ENCODE data around the gene PRDM10.

The PRDM10 gene

DNA sequence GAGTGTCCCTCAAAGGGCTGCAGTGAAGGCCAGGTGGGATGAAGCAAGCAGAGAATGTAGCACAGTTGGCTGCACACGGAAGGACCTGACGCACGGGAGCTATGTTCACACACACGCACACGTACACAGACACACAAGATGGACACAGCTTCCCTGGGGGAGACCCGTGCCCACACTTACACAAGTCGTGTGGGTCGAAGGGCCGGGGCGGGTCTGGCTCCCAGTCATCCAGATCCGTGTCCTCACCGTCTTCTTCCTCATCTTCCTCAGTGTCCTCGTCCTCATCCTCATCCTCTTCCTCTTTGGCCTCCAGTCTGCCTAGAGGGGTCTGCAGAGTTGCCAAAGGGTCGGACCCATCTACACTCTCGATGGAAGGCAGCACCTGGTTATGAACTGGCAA lies 55.7 kb downstream of the PRDM10 start:
- Histone ChIP-seq H3K27ac (ENCODE audit: low read depth, low read length) (no peak overlapping the region), H3K36me3 (ENCODE audit: control insufficient read depth, insufficient read depth, low read length) (peaks cover 15% of the 10 kb centered on the region), H3K9ac (ENCODE audit: low read length) (no peak overlapping the region)

DNA sequence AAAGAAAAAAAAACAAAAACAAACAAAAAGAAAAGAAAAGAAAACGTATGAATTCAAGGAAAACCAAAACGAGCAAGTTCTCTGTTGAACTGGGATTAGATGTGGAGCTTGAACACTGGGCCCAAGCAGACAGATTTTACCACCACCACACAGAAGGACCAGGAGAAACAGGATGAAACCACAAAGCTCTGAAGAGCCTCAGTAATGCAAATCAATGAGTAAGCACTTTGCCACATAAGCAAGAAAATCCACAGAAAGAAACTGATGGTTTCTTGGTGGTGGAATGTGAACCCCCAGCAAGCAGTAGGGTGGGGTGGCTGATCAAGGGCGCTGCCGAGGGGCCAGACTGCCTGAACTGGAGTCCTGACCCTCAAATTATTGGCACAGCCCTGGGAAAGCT lies 56.4 kb downstream of the PRDM10 start:
- H3K9ac ChIP-seq (ENCODE audit: low read length), result no peak overlapping the region
- peaks cover 15% of the 10 kb centered on the region for H3K36me3 ChIP-seq (ENCODE audit: control insufficient read depth, insufficient read depth, low read length)
- H3K4me3 ChIP-seq (ENCODE audit: low read depth, low read length), result no peak overlapping the region
- peaks cover 8% of the 10 kb centered on the region; the same call in 1 of the 2 replicates for H3K4me1 ChIP-seq (ENCODE audit: control insufficient read depth, insufficient read depth, low read length)
- H3K9me3 ChIP-seq (ENCODE audit: control insufficient read depth, insufficient read depth, low read depth, low read length), result no peaks in the 10 kb centered on the region
- no peaks in the 10 kb centered on the region for H3K27me3 ChIP-seq (ENCODE audit: control insufficient read depth, insufficient read depth, low read length)
- H3K27ac ChIP-seq (ENCODE audit: low read depth, low read length), result 0 out of 2 replicates have a peak overlapping the region, but pooled peaks have one; percentile 26

More for the DNA sequence above, 55.7 kb downstream of the PRDM10 start:
- peaks cover 8% of the 10 kb centered on the region; the same call in 1 of the 2 replicates for H3K4me1 ChIP-seq (ENCODE audit: control insufficient read depth, insufficient read depth, low read length)
- no peaks in the 10 kb centered on the region for H3K9me3 ChIP-seq (ENCODE audit: control insufficient read depth, insufficient read depth, low read depth, low read length)
- H3K27me3 ChIP-seq (ENCODE audit: control insufficient read depth, insufficient read depth, low read length), result no peaks in the 10 kb centered on the region
- H3K4me3 ChIP-seq (ENCODE audit: low read depth, low read length), result no peak overlapping the region

DNA sequence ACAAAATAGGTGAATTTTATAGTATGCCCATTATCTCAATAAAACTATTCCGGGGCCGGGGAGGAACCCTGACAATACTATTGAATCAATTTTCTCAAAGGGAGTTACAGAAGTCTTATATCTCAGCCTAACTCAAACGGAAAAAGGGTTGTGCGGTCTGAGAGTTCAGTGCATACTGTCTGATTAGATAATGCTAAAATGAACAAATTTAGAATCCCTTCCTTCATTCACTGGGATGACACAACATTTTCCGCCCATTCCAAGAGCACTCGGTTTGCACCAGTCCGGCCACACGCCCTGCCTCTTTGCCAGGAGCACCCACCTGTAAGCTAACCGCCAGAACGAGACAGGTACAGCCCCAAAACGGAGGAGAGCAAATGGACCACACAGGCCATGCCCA lies 57.3 kb downstream of the PRDM10 start:
- Histone ChIP-seq H3K9ac (ENCODE audit: low read length) (no peak overlapping the region), H3K4me3 (ENCODE audit: low read depth, low read length) (no peak overlapping the region), H3K27ac (ENCODE audit: low read depth, low read length) (no peak overlapping the region), H3K27me3 (ENCODE audit: control insufficient read depth, insufficient read depth, low read length) (no peaks in the 10 kb centered on the region), H3K4me1 (ENCODE audit: control insufficient read depth, insufficient read depth, low read length) (peaks cover 8% of the 10 kb centered on the region; the same call in 1 of the 2 replicates), H3K36me3 (ENCODE audit: control insufficient read depth, insufficient read depth, low read length) (peaks cover 15% of the 10 kb centered on the region), H3K9me3 (ENCODE audit: control insufficient read depth, insufficient read depth, low read depth, low read length) (no peaks in the 10 kb centered on the region)

DNA sequence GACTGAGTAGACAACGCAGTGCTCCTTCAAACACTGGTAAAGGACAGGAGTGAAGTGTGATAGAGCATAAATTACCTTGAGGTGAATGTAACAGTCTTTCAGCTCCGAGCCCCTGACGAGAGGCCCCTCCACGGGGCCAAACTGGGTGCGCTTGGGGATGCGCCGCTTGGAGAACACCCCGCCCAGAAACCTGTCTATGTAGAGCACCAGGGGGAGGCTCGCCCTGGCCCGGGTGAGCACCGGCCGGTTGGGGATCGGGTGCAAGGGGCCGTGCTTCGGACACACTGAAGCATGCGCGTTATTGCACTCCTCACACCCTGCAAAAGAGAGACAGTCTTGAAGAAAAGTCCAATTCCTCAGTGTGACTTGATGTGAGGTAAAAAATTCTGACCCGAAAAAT lies 57.9 kb downstream of the PRDM10 start:
- Histone ChIP-seq H3K27me3 (ENCODE audit: control insufficient read depth, insufficient read depth, low read length) (no peaks in the 10 kb centered on the region), H3K9ac (ENCODE audit: low read length) (no peak overlapping the region), H3K4me1 (ENCODE audit: control insufficient read depth, insufficient read depth, low read length) (peaks cover 8% of the 10 kb centered on the region; the same call in 1 of the 2 replicates), H3K27ac (ENCODE audit: low read depth, low read length) (no peak overlapping the region), H3K36me3 (ENCODE audit: control insufficient read depth, insufficient read depth, low read length) (peaks cover 15% of the 10 kb centered on the region), H3K4me3 (ENCODE audit: low read depth, low read length) (no peak overlapping the region), H3K9me3 (ENCODE audit: control insufficient read depth, insufficient read depth, low read depth, low read length) (no peaks in the 10 kb centered on the region)

DNA sequence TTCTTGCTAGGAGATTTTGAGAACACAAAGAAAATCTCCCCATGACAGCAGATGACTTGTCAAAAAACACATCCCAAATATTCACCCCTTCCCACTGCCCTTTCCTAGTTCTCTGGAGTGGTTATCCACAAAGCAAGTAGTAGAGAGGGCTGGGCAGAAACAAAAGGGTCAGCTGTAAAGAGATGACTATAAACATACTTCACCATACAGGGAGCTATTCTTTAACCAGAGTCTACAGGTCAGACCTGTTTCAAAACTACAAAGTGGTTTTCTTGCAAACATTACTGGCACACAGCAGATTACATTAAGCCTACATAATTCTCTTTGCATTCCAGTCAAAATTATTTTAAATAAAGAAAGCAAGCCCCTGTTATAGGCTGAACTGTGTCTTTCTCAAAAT lies 59.6 kb downstream of the PRDM10 start:
- Histone ChIP-seq H3K9me3 (ENCODE audit: control insufficient read depth, insufficient read depth, low read depth, low read length) (no peaks in the 10 kb centered on the region), H3K27me3 (ENCODE audit: control insufficient read depth, insufficient read depth, low read length) (no peaks in the 10 kb centered on the region), H3K9ac (ENCODE audit: low read length) (no peak overlapping the region), H3K36me3 (ENCODE audit: control insufficient read depth, insufficient read depth, low read length) (peaks cover 15% of the 10 kb centered on the region), H3K4me1 (ENCODE audit: control insufficient read depth, insufficient read depth, low read length) (peaks cover 13% of the 10 kb centered on the region), H3K27ac (ENCODE audit: low read depth, low read length) (no peak overlapping the region), H3K4me3 (ENCODE audit: low read depth, low read length) (no peak overlapping the region)

DNA sequence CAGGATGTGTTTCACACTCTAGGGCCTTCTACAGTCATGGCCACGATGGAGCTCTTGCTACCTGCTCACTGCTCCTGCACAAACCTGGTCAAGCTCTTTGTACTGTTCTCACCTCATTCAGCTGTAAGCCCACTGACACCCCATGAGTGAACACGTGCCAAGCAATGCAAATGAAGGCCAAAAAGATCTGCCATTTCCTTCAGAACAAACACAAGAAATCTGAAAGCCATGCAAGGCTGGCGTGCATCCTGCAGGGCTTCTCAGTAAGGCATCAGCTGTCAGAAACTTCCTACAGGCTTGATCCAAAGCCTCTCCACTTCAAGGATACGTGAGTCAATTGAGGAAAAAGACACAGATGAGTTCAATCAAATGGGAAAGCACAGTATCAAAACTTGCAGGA lies 63.1 kb downstream of the PRDM10 start:
- Histone ChIP-seq H3K27me3 (ENCODE audit: control insufficient read depth, insufficient read depth, low read length) (no peaks in the 10 kb centered on the region), H3K4me1 (ENCODE audit: control insufficient read depth, insufficient read depth, low read length) (peaks cover 31% of the 10 kb centered on the region), H3K4me3 (ENCODE audit: low read depth, low read length) (no peak overlapping the region), H3K27ac (ENCODE audit: low read depth, low read length) (no peak overlapping the region), H3K36me3 (ENCODE audit: control insufficient read depth, insufficient read depth, low read length) (no peaks in the 10 kb centered on the region; the same call in 1 of the 2 replicates), H3K9ac (ENCODE audit: low read length) (no peak overlapping the region), H3K9me3 (ENCODE audit: control insufficient read depth, insufficient read depth, low read depth, low read length) (no peaks in the 10 kb centered on the region)

DNA sequence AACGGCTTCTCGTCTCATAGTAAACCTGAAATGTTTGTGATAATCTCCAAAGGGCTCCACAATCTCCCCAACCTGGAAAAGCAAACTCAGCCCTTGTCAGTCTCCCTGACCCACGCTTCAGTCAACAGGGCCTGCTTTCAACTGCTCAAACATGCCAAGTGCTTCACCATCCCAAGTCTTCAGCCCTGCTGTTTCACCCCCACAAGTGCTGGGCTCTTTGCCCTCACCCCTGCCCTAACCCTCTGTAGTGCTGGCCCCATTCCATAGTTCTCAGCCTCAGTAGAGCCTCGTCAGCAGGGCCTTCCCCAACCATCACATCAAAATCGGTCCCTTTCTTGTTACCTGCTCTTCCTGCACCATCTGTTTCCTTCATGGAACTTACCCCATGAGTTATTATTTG lies 63.9 kb downstream of the PRDM10 start:
- H3K36me3 ChIP-seq (ENCODE audit: control insufficient read depth, insufficient read depth, low read length), result peaks cover 5% of the 10 kb centered on the region
- no peak overlapping the region for H3K4me3 ChIP-seq (ENCODE audit: low read depth, low read length)
- no peaks in the 10 kb centered on the region for H3K9me3 ChIP-seq (ENCODE audit: control insufficient read depth, insufficient read depth, low read depth, low read length)
- no peak overlapping the region for H3K27ac ChIP-seq (ENCODE audit: low read depth, low read length)
- no peak overlapping the region for H3K9ac ChIP-seq (ENCODE audit: low read length)
- H3K27me3 ChIP-seq (ENCODE audit: control insufficient read depth, insufficient read depth, low read length), result no peaks in the 10 kb centered on the region
- peaks cover 31% of the 10 kb centered on the region for H3K4me1 ChIP-seq (ENCODE audit: control insufficient read depth, insufficient read depth, low read length)

DNA sequence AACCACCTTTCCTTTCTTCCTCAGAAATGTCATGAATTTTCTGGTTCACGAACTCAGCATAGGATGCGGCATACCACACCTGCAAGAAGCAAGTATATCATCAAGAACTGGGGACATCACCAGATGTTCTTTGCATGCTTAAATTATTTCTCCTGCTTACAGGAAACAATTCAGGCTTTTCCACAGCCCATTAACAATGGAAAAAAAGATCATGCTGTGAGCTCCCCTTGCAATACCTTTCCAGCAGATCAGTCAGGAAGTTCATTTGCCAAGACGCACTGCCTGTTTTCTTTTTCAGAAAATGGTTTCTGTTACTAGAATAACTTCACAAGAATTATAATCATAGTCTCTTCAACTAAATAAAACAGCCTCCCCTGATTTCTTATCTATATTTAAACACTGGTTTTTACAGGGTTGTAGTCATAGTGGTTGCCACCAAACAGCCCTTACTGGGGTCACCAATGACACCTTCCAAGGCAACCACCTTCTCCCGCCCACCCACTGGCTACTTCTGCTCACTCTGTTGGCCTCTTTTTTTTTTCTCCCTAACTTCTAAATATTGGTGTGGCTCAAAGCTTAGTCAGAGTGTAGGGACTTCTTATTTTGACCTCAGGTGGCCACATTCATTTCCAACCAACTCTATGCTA lies 64.9 kb downstream of the PRDM10 start:
- Histone ChIP-seq H3K4me3 (ENCODE audit: low read depth, low read length) (no peak overlapping the region), H3K9ac (ENCODE audit: low read length) (no peak overlapping the region), H3K27ac (ENCODE audit: low read depth, low read length) (peak overlapping the region; percentile 31; the same call in 1 of the 2 replicates), H3K4me1 (ENCODE audit: control insufficient read depth, insufficient read depth, low read length) (peaks cover 31% of the 10 kb centered on the region), H3K27me3 (ENCODE audit: control insufficient read depth, insufficient read depth, low read length) (no peaks in the 10 kb centered on the region), H3K9me3 (ENCODE audit: control insufficient read depth, insufficient read depth, low read depth, low read length) (no peaks in the 10 kb centered on the region), H3K36me3 (ENCODE audit: control insufficient read depth, insufficient read depth, low read length) (peaks cover 7% of the 10 kb centered on the region)

DNA sequence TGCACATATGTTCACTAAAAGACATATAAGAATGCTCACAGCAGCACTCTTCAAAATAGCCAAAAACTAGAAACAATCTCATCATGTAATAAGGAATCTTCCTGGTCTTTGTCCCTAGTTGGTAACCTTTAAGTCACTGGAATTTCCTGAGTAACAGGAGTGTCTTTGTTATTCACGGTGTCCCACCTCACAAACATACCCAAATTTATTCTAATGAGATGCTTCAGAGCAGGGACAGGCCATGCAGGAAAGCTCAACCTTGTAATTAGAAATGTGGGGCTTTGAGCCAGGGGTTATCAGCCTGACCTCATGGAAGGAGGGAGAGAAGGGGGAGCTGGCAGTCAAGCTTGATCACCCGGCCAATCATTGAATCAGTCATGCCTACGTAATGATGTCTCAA lies 66.9 kb downstream of the PRDM10 start:
- peaks cover 31% of the 10 kb centered on the region for H3K4me1 ChIP-seq (ENCODE audit: control insufficient read depth, insufficient read depth, low read length)
- H3K4me3 ChIP-seq (ENCODE audit: low read depth, low read length), result no peak overlapping the region
- peaks cover 16% of the 10 kb centered on the region for H3K36me3 ChIP-seq (ENCODE audit: control insufficient read depth, insufficient read depth, low read length)
- H3K27me3 ChIP-seq (ENCODE audit: control insufficient read depth, insufficient read depth, low read length), result no peaks in the 10 kb centered on the region
- no peak overlapping the region for H3K9ac ChIP-seq (ENCODE audit: low read length)
- H3K9me3 ChIP-seq (ENCODE audit: control insufficient read depth, insufficient read depth, low read depth, low read length), result no peaks in the 10 kb centered on the region
- H3K27ac ChIP-seq (ENCODE audit: low read depth, low read length), result peak overlapping the region; percentile 56

DNA sequence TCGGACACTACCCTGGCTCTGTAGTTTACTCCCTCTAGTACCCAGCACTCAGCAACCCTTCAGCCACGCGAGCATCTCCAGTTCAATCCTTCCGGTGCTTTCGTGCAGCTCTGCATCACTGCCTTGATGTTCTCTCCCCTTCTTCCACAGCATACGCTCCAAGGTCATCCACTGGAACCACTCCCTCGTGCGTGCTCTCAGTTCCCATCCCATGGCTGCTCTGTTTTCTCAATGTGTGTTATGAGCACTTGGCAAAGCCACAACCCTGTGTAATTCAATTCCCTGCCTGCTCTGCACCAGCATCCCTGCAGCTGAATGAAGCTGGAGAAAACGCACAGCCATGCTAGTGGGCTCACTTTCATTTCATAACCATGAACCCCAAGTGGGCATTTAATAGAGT lies 68.7 kb downstream of the PRDM10 start:
- Histone ChIP-seq H3K4me3 (ENCODE audit: low read depth, low read length) (no peak overlapping the region), H3K27me3 (ENCODE audit: control insufficient read depth, insufficient read depth, low read length) (no peaks in the 10 kb centered on the region), H3K9ac (ENCODE audit: low read length) (no peak overlapping the region), H3K36me3 (ENCODE audit: control insufficient read depth, insufficient read depth, low read length) (peaks cover 31% of the 10 kb centered on the region), H3K4me1 (ENCODE audit: control insufficient read depth, insufficient read depth, low read length) (peaks cover 31% of the 10 kb centered on the region), H3K27ac (ENCODE audit: low read depth, low read length) (no peak overlapping the region), H3K9me3 (ENCODE audit: control insufficient read depth, insufficient read depth, low read depth, low read length) (no peaks in the 10 kb centered on the region)

DNA sequence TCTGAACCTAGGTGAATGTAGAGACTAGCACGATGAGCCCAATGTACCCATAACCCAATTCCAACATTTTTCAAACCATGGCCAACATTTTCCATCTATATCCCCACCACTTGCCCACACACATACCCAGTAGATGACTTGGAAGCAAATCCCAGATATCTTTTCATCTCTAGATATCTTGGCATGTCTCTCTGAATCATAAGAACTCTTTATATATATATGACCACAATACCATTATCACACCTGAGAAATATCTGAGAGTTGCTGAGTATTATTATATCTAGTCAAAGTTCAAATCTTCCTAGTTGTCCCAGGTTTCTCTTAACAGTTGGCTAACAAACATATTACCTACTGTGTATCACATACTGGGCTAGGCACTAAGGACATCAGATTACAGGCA lies 69.4 kb downstream of the PRDM10 start:
- Histone ChIP-seq H3K27ac (ENCODE audit: low read depth, low read length) (no peak overlapping the region), H3K4me3 (ENCODE audit: low read depth, low read length) (no peak overlapping the region), H3K27me3 (ENCODE audit: control insufficient read depth, insufficient read depth, low read length) (no peaks in the 10 kb centered on the region), H3K9me3 (ENCODE audit: control insufficient read depth, insufficient read depth, low read depth, low read length) (no peaks in the 10 kb centered on the region), H3K36me3 (ENCODE audit: control insufficient read depth, insufficient read depth, low read length) (peaks cover 34% of the 10 kb centered on the region), H3K4me1 (ENCODE audit: control insufficient read depth, insufficient read depth, low read length) (peaks cover 29% of the 10 kb centered on the region), H3K9ac (ENCODE audit: low read length) (no peak overlapping the region)

Measured in HUES6 (cell line).